Testis (tissue), 2 donors: ENCODE measurements around the gene GRK4.

ENCODE experiments used
- CTCF ChIP-seq, 3 experiments: fragments of 450-650 bp in 2 of 3; fragments of 200-600 bp in 1 of 3; sonication (generic) in 1 of 3; IDR thresholded peaks; one replicate each; pipeline ENCODE4 v1.5.1; 2016 to 2019; ENCODE audit warnings: antibody characterized with exemption in 3 of 3, mild to moderate bottlenecking in 2 of 3, moderate library complexity in 1 of 3
- POLR2A ChIP-seq: fragments of 450-650 bp; IDR thresholded peaks from one replicate; pipeline ENCODE4 v1.6.1; 2017; ENCODE audit warnings: antibody characterized with exemption, mild to moderate bottlenecking, moderate library complexity

- no peak for TF ChIP-seq CTCF (IDR thresholded peaks at IDR 0.05)
- TF ChIP-seq POLR2A, result no peak
These were observed 58.3 kb downstream of the GRK4 start for GRCh38 chr4:3021627-3022026.
